A673 (cell line): ENCODE results near the gene PHF3.

Experiments used
- CTCF ChIP-seq: fragments of 300-800, 200-600 bp; sonication (generic); conservative IDR thresholded peaks from 2 replicates; pipeline ENCODE4 v1.5.1; 2017; ENCODE audit warnings: low read depth, mild to moderate bottlenecking, antibody characterized with exemption, low read length, moderate library complexity, mixed read lengths
- EZH2 ChIP-seq: fragments of 200-600 bp; sonication (generic); IDR thresholded peaks from 2 replicates; pipeline ENCODE4 v1.6.1; 2017; ENCODE audit warnings: borderline replicate concordance, low read depth, mild to moderate bottlenecking, mixed read lengths, antibody characterized with exemption, low read length; ENCODE audit not compliant: poor library complexity, severe bottlenecking

GRCh38 chr6:63675138-63675537 lies 39.5 kb downstream of the PHF3 start:
- TF ChIP-seq CTCF: no peak
- no peak for TF ChIP-seq EZH2
